HG02623 (cell line): ENCODE measurements around the gene GEN1.

ENCODE experiments used
- ATAC-seq: cut with Tn5 transposase; IDR thresholded peaks from one replicate; pipeline ENCODE4 v1.9.1; 2021; ENCODE audit warnings: moderate library complexity; ENCODE audit not compliant: unreplicated experiment

Gene GEN1

GRCh38 chr2:17793296-17793695 lies 39.4 kb downstream of the GEN1 start:
- ATAC-seq, result no peak

- no peak for ATAC-seq
These were observed 39.9 kb downstream of the GEN1 start for GRCh38 chr2:17793803-17794354.

DNA sequence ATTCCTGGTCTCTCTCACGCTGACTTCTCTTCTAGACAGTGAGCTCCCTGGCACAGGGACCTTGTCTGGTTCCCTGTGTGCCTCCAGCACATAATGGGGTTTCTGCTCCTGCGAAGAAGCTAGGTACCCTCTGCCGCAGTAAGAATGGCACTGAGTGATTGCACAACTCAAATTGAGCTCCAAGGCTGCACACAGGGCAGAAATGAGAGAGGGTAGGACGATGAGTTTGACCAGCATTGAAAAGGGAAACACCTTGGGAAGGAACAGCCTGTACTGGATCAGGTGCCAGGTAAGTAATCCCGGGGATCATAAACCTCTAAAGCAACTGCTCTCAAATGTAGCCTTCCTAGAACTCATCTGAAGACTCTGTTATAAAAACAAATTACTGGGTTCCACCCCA lies 41.4 kb downstream of the GEN1 start:
- ATAC-seq, result no peak

DNA sequence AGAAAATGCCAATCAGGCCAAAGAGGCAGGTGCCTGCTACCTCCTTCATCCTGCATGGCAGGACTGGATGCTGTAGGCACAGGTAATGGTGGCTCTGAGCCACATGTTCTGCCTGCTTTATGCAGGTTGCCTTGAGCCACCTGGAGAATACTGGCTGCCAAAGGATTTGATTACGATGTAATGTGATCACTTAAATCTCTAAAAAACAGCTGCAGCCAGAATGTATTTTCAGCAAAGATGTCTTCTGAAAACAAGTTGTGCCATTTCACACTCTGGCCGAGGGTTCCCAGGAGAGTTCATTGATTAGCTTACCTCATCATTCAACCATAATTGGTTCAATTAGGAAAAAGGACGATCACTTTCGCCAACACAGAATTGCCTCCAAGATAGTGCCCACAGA lies 44.4 kb downstream of the GEN1 start:
- no peak for ATAC-seq

- ATAC-seq, result no peak
These were observed 45.6 kb downstream of the GEN1 start for GRCh38 chr2:17799301-17800120.

GRCh38 chr2:17800219-17800618 lies 46.3 kb downstream of the GEN1 start:
- no peak for ATAC-seq

GRCh38 chr2:17800693-17801458 lies 46.9 kb downstream of the GEN1 start:
- no peak for ATAC-seq

DNA sequence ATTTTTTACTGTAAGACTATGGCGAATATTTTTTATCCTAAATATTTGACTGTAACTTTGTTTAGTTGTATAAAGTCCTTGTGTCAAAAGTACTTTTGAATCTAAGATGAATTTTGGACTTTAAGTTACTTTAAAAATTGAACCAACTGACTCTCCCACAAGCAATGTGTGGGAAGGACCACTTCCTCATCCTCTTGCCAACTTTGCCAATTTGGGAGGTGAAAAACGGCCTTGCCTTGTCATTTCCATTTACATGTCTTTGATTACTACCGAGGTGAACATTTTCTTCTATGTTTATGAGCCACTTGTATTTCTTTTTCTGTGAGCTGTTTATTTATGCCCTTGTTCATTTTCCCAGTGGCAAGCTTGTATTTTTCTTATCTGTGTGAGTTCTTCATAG lies 49.6 kb downstream of the GEN1 start:
- ATAC-seq, result no peak

- ATAC-seq, result peak; percentile 60
These were observed 50.4 kb downstream of the GEN1 start for GRCh38 chr2:17804358-17804757.

DNA sequence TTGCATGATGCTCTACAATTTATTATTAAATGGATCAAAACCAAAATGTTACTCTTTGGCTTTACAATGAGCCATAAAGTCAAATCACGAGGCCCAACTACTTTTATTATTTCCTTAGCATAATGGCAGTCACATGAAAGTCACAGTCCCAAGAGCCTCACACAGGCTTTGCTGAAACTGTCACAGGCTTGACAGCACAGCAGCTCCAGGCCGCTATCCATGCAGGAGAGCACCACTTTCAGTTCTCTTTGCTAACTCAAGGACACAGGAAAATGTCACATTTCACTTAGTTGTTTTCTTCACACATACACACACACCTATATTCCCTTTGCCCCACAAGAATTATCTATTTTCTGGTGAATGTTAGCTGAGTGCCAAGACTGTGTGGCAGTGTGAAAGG lies 51.2 kb downstream of the GEN1 start:
- no peak for ATAC-seq

DNA sequence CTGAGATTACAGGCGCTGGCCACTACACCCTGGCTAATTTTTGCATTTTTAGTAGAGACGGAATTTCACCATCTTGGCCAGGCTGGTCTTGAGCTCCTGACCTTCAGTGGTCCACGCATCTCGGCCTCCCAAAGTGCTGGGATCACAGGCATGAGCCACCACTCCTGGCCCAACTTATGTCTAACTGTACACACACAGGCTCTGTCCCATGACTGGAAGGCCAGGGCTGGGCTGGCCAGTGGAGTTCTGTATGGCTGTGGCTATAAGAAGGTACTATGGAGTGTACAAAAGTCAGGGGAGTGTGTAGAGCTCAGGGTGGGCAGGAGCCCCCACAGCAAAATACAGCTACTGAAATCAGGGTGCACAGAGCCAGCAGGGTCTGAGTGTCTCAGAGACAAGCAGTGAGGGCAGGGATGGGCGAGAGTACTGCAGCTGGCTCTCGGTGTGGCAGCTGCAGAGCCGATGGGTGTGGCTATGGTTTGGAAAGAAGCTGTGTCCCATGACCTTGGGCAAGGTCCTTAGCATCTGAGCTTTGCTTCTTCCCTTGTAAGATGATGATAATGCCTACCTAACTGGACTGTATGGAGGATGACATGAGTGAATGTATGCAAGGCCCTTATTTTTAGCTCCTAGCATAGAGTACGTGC lies 51.9 kb downstream of the GEN1 start:
- ATAC-seq, result no peak

- ATAC-seq, result peak; percentile 41
These were observed 59.2 kb downstream of the GEN1 start for GRCh38 chr2:17813010-17813741.

DNA sequence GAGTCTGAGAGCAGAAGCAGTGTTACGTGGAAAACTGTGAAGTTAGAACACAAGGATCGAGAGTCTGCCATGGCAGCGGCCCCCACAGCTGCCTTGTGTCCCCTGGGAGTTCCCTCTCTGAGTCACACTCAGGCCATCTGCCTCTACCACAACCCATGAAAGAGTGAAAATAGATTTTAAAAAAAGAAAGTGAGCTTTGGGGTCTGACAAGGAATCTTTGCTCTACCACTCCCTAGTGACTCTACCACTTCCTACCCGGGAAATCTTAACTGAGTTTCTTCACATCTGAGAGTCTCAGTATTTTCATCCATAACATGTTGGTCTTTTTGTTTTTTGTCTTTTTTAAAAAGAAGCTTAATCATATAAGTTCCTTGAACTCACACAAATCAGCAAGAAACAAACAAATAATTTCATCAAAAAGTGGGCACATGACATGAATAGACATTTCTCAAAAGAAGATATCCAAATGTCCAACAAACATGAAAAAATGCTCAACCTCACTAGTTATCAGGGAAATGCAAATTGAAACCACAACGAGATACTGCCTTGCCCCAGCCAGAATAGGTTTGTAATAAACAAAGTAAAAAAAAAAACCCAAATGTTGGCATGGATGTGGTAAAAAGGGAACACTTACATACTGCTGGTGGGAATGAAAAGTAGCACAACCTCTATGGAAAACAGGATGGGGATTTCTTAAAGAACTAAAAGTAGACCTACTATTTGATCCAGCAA lies 60.0 kb downstream of the GEN1 start:
- peak; percentile 86 for ATAC-seq

DNA sequence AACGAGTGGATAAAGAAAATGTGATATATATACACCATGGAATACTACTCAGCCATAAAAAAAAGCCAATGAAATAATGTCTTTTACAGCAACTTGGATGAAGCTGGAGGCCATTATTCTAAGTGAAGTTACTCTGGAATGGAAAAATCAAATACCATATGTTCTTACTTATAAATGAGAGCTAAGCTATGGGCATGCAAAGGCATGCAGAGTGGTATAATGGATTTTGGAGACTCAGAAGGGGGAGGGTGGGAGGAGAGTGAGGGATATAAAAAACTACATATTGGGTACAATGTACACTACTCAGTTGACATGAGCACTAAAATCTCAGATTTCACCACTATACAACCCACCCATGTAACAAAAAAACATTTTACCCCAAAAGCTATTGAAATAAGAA lies 60.7 kb downstream of the GEN1 start:
- ATAC-seq, result no peak

GRCh38 chr2:17815468-17816184 lies 61.7 kb downstream of the GEN1 start:
- no peak for ATAC-seq

DNA sequence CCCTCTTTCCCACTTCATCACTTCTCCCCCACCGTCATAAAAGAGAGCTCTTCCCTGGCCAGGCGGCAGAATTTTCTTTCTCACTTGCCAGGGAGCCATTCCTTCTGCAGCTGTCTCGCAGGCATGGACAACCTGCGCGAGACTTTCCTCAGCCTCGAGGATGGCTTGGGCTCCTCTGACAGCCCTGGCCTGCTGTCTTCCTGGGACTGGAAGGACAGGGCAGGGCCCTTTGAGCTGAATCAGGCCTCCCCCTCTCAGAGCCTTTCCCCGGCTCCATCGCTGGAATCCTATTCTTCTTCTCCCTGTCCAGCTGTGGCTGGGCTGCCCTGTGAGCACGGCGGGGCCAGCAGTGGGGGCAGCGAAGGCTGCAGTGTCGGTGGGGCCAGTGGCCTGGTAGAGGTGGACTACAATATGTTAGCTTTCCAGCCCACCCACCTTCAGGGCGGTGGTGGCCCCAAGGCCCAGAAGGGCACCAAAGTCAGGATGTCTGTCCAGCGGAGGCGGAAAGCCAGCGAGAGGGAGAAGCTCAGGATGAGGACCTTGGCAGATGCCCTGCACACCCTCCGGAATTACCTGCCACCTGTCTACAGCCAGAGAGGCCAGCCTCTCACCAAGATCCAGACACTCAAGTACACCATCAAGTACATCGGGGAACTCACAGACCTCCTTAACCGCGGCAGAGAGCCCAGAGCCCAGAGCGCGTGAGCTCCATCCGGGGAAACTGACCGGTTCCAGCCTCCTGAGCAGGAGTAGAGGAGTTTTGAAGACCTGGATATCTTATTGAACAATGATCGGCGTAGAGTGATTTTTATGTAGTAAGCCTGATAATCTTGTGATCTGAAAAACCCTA lies 62.7 kb downstream of the GEN1 start, which contains the start of gene MSGN1:
Gene MSGN1, plus strand, starts transcription at position 65 of the 850 bp plus-strand sequence. Its CDS starts 59 bp downstream, at position 124.
- ATAC-seq, result no peak

DNA sequence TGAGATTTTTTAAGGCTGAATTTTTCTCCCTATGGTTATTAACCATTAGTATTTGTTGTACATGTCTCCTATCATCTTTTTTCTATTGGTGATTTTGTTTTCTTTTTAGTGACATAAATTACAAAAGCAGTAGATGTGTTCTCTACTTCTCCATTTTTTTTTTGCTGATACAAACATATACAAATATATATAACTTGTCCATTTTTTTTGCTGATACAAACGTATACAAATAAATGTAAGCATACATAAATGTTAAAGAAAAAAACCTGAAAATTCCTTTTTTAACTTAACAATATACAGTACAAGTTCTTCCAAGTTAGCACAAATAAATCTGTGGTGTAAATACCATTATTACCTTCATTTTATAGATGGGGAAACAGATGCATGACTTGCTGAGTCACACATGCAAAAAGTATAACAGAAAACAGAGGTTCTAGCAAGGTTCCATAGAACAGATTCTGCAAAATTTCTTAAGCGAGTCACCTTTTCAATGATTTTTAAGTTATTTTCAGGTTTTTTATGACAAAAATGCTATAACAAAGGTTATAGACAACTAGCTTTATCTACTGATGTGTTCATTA lies 64.4 kb downstream of the GEN1 start:
- no peak for ATAC-seq

DNA sequence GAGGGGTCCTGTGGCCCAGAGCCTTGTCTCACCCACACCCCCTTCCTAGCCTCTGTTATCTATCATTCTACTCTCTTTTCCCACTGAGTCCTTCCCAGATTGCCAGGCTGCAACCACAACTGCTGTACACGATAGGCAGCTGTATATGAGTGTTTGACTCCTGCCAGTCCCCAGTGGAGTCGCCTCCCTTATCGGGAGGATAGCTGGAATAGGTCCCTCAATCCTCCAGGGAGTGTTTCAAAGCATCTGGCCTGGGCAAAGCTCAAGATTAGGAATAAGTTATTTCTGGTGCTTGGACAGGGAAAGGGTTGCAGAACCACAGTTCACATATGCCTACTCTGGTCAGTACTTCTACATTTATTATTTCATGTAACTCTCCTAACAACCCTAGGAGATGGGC lies 67.1 kb downstream of the GEN1 start:
- ATAC-seq, result no peak
